HCT116 (cell line): ENCODE measurements around the gene PNLDC1.

Source experiments
- CTCF ChIP-seq, 3 experiments: fragments of 200-600 bp in 1 of 3; sonication (generic) in 1 of 3; IDR thresholded peaks in 2 of 3; conservative IDR thresholded peaks in 1 of 3; 2 replicates each; pipeline ENCODE4 v1.5.1; 2012 to 2017; ENCODE audit warnings: low read depth in 2 of 3, low read length in 2 of 3, antibody characterized with exemption in 1 of 3, borderline replicate concordance in 1 of 3, control low read depth in 1 of 3, mild to moderate bottlenecking in 1 of 3, mixed read lengths in 1 of 3, mixed run types in 1 of 3, moderate library complexity in 1 of 3; ENCODE audit not compliant: insufficient read depth in 1 of 3
- EGR1 ChIP-seq: IDR thresholded peaks from 2 replicates; pipeline ENCODE4 v1.6.1; 2012; ENCODE audit warnings: low read depth
- EZH2phosphoT487 ChIP-seq: fragments of 200-600 bp; IDR thresholded peaks from 2 replicates; pipeline ENCODE4 v1.6.1; 2018; ENCODE audit warnings: antibody characterized with exemption, borderline replicate concordance
- MAX ChIP-seq: IDR thresholded peaks from 2 replicates; pipeline ENCODE4 v1.6.1; 2012
- POLR2A ChIP-seq: IDR thresholded peaks from 2 replicates; pipeline ENCODE4 v1.7.0; 2011; ENCODE audit warnings: borderline replicate concordance; ENCODE audit not compliant: insufficient read depth, insufficient read length; ENCODE audit errors: extremely low read depth
- POLR2AphosphoS5 ChIP-seq: IDR thresholded peaks from 2 replicates; pipeline ENCODE4 v1.6.1; 2011; ENCODE audit warnings: mild to moderate bottlenecking, low read depth, low read length, moderate library complexity

GRCh38 chr6:159826004-159826403 is 25.9 kb downstream of the PNLDC1 start:
- no peak for TF ChIP-seq CTCF (IDR thresholded peaks at IDR 0.05 in 2 of 3, conservative IDR thresholded peaks at IDR 0.05 in 1 of 3; ENCODE audit: borderline replicate concordance in 1 of 3, insufficient read depth in 1 of 3, low read depth in 2 of 3, low read length in 2 of 3)
- no peak for TF ChIP-seq POLR2A
- TF ChIP-seq EGR1: no peak
- no peak for TF ChIP-seq MAX
- no peak for TF ChIP-seq POLR2AphosphoS5
- no peak for TF ChIP-seq EZH2phosphoT487
